H1 (cell line): ENCODE measurements around the gene TRPC1. TPM values are rescaled to one million over a fixed set of nuclear protein-coding genes. Genes with fewer than 3 reads are reported as not detected.
A peak's percentile ranks its signal among the peaks of the same experiment; 100 is the strongest.

ENCODE experiments used
- CTCF ChIA-PET: fragments of 300-600 bp; sonication (Branson Sonifier 250); formaldehyde crosslinking; loops from one replicate; lab custom pipeline; 2021; ENCODE audit not compliant: partially characterized antibody; lab: Charles Lee
- POLR2A ChIA-PET: fragments of 300-600 bp; sonication (Branson Sonifier 250); formaldehyde crosslinking; loops from one replicate; lab custom pipeline; 2021; ENCODE audit warnings: inconsistent platforms; ENCODE audit not compliant: partially characterized antibody; lab: Charles Lee
- DNase-seq, 2 experiments: peaks; one replicate each; pipeline versions ENCODE4 v3.0.0 to v3.0.0-alpha.2; 2010 to 2022; ENCODE audit warnings: low spot score in 2 of 2, low read depth in 1 of 2, mixed read lengths in 1 of 2
- FAIRE-seq: peaks from 2 replicates; lab custom pipeline; 2011; peaks lifted over from hg19 to GRCh38; lab: Jason Lieb, UNC
- H2AFZ ChIP-seq: 2 replicates; pipeline ENCODE4 v1.8.1; 2012; ENCODE audit warnings: low read length, inconsistent platforms
- H2AK5ac ChIP-seq: 2 replicates; pipeline ENCODE4 v1.6.1; 2013; ENCODE audit warnings: low read depth, low read length
- H2BK120ac ChIP-seq: replicated peaks from 2 replicates; pipeline ENCODE3; 2013; ENCODE audit warnings: low read depth, low read length, inconsistent platforms
- H2BK12ac ChIP-seq: 2 replicates; pipeline ENCODE4 v1.6.1; 2013; ENCODE audit warnings: low read depth, low read length
- H2BK15ac ChIP-seq: 2 replicates; pipeline ENCODE4 v1.6.1; 2013; ENCODE audit warnings: low read length
- H2BK20ac ChIP-seq: 2 replicates; pipeline ENCODE4 v1.6.1; 2013; ENCODE audit warnings: low read length
- H2BK5ac ChIP-seq: 2 replicates; pipeline ENCODE4 v1.6.1; 2013; ENCODE audit warnings: low read depth, low read length
- H3K14ac ChIP-seq: 2 replicates; pipeline ENCODE4 v1.6.1; 2013; ENCODE audit warnings: inconsistent platforms; ENCODE audit not compliant: insufficient read length
- H3K18ac ChIP-seq: 2 replicates; pipeline ENCODE4 v1.6.1; 2013; ENCODE audit warnings: low read length; ENCODE audit errors: extremely low read depth
- H3K23ac ChIP-seq: 2 replicates; pipeline ENCODE4 v1.6.1; 2013; ENCODE audit warnings: inconsistent platforms; ENCODE audit not compliant: insufficient read length
- H3K23me2 ChIP-seq: 2 replicates; pipeline ENCODE4 v1.6.1; 2013; ENCODE audit warnings: low read depth, low read length
- H3K27ac ChIP-seq: 2 replicates; pipeline ENCODE4 v1.6.1; 2011; ENCODE audit warnings: low read depth, low read length, inconsistent platforms
- H3K27me3 ChIP-seq, 4 experiments: replicated peaks in 1 of 4; 1 replicate in 1 of 4; 2 replicates in 3 of 4; pipeline versions ENCODE4 v1.6.1 to v1.8.1; 2011 to 2013; ENCODE audit warnings: low read length in 3 of 4, mild to moderate bottlenecking in 3 of 4, inconsistent platforms in 2 of 4, mixed read lengths in 2 of 4, moderate library complexity in 1 of 4; ENCODE audit not compliant: control insufficient read depth in 3 of 4, insufficient read depth in 3 of 4; ENCODE audit errors: extremely low read depth in 1 of 4
- H3K36me3 ChIP-seq, 4 experiments: 2 replicates each; pipeline versions ENCODE4 v1.6.1 to v1.8.1; 2011 to 2013; ENCODE audit warnings: mild to moderate bottlenecking in 4 of 4, low read length in 3 of 4, moderate library complexity in 2 of 4, control low read depth in 1 of 4, inconsistent platforms in 1 of 4; ENCODE audit not compliant: insufficient read depth in 4 of 4, control insufficient read depth in 2 of 4
- H3K4ac ChIP-seq: replicated peaks from 2 replicates; pipeline ENCODE3; 2013; ENCODE audit warnings: low read length, low read depth, mixed read lengths, inconsistent platforms; ENCODE audit not compliant: insufficient read length
- H3K4me1 ChIP-seq, 4 experiments: replicated peaks in 1 of 4; 1 replicate in 1 of 4; 2 replicates in 3 of 4; pipeline versions ENCODE4 v1.6.1 to v1.8.1; 2011 to 2013; ENCODE audit warnings: low read length in 3 of 4, inconsistent platforms in 2 of 4, mixed read lengths in 1 of 4; ENCODE audit not compliant: insufficient read depth in 4 of 4, control insufficient read depth in 3 of 4
- H3K4me2 ChIP-seq, 2 experiments: 2 replicates each; pipeline versions ENCODE4 v1.6.1 to v1.8.1; 2011 to 2013; ENCODE audit warnings: low read depth in 2 of 2, low read length in 2 of 2, control low read depth in 1 of 2, inconsistent platforms in 1 of 2, mild to moderate bottlenecking in 1 of 2; ENCODE audit not compliant: insufficient read depth in 1 of 2
- H3K4me3 ChIP-seq, 4 experiments: fragments of 200-600, 300-600 bp in 1 of 4; sonication (generic), shearing (Covaris generic), sonication (Bioruptor Twin) in 1 of 4; 2 replicates each; pipeline versions ENCODE4 v1.5.1 to v1.8.1; 2011 to 2016; ENCODE audit warnings: low read length in 4 of 4, low read depth in 3 of 4, control low read depth in 2 of 4, inconsistent platforms in 2 of 4, mild to moderate bottlenecking in 2 of 4, mixed read lengths in 1 of 4, moderate library complexity in 1 of 4; ENCODE audit not compliant: insufficient read depth in 2 of 4; ENCODE audit errors: extremely low read depth in 1 of 4
- H3K56ac ChIP-seq: replicated peaks from 2 replicates; pipeline ENCODE3; 2013; ENCODE audit warnings: low read depth, mild to moderate bottlenecking, mixed read lengths, low read length, inconsistent platforms; ENCODE audit not compliant: insufficient read length
- H3K79me1 ChIP-seq: 2 replicates; pipeline ENCODE4 v1.6.1; 2013; ENCODE audit warnings: low read depth, low read length, control low read depth
- H3K79me2 ChIP-seq, 2 experiments: 2 replicates each; pipeline versions ENCODE4 v1.6.1 to v1.8.1; 2012 to 2013; ENCODE audit warnings: low read length in 2 of 2, mild to moderate bottlenecking in 2 of 2, inconsistent platforms in 1 of 2; ENCODE audit not compliant: insufficient read depth in 2 of 2, control insufficient read depth in 1 of 2
- H3K9ac ChIP-seq, 4 experiments: replicated peaks in 1 of 4; 1 replicate in 1 of 4; 2 replicates in 3 of 4; pipeline versions ENCODE4 v1.6.1 to v1.8.1; 2011 to 2013; ENCODE audit warnings: low read depth in 3 of 4, low read length in 3 of 4, control low read depth in 2 of 4, mild to moderate bottlenecking in 2 of 4, moderate library complexity in 2 of 4, inconsistent platforms in 1 of 4; ENCODE audit errors: extremely low read depth in 1 of 4
- H3K9me3 ChIP-seq, 2 experiments: 2 replicates each; pipeline versions ENCODE4 v1.6.1 to v1.8.1; 2012 to 2013; ENCODE audit warnings: mild to moderate bottlenecking in 2 of 2, moderate library complexity in 2 of 2, control low read depth in 1 of 2, inconsistent platforms in 1 of 2, low read depth in 1 of 2, low read length in 1 of 2, mixed read lengths in 1 of 2; ENCODE audit not compliant: insufficient read depth in 2 of 2
- H4K20me1 ChIP-seq, 2 experiments: replicated peaks in 1 of 2; 2 replicates each; pipeline versions ENCODE3 to v1.8.1; 2011 to 2013; ENCODE audit warnings: inconsistent platforms in 2 of 2, low read length in 2 of 2, mild to moderate bottlenecking in 1 of 2; ENCODE audit not compliant: insufficient read depth in 2 of 2, control insufficient read depth in 1 of 2
- H4K5ac ChIP-seq: 2 replicates; pipeline ENCODE4 v1.6.1; 2013; ENCODE audit warnings: low read length, low read depth, mixed read lengths, inconsistent platforms; ENCODE audit not compliant: insufficient read length
- H4K8ac ChIP-seq: 2 replicates; pipeline ENCODE4 v1.8.0; 2013; ENCODE audit warnings: mild to moderate bottlenecking, moderate library complexity, low read length, inconsistent platforms; ENCODE audit not compliant: insufficient read depth; ENCODE audit errors: extremely low read depth
- H4K91ac ChIP-seq: replicated peaks from 2 replicates; pipeline ENCODE3; 2013; ENCODE audit warnings: low read length, mixed read lengths, inconsistent platforms; ENCODE audit not compliant: insufficient read length
- KDM5A ChIP-seq: fragments of 200-600 bp; IDR thresholded peaks from 2 replicates; pipeline ENCODE4 v1.7.1; 2012; ENCODE audit warnings: mild to moderate bottlenecking, low read length, inconsistent platforms, mixed read lengths
- MAX ChIP-seq: IDR thresholded peaks from 2 replicates; pipeline ENCODE4 v1.6.1; 2012; ENCODE audit warnings: inconsistent platforms
- RAD21 ChIP-seq, 2 experiments: IDR thresholded peaks in 1 of 2; conservative IDR thresholded peaks in 1 of 2; 2 replicates each; pipeline ENCODE4 v1.6.1; 2011; ENCODE audit warnings: low read depth in 2 of 2, low read length in 2 of 2, improper control_type of control experiment in 1 of 2, inconsistent platforms in 1 of 2, mild to moderate bottlenecking in 1 of 2, moderate library complexity in 1 of 2
- SUZ12 ChIP-seq: fragments of 200-600 bp; sonication (generic); IDR thresholded peaks from 2 replicates; pipeline ENCODE4 v1.6.1; 2012; ENCODE audit warnings: mild to moderate bottlenecking, inconsistent platforms, low read length, moderate library complexity, mixed read lengths
- TAF1 ChIP-seq: IDR thresholded peaks from 2 replicates; pipeline ENCODE4 v1.6.1; 2011; ENCODE audit warnings: mild to moderate bottlenecking, low read depth, low read length
- polyA plus RNA-seq, 7 experiments: library from polyadenylated mRNA; depleted of rRNA in 3 of 7; stranded (reverse) in 5 of 7; unstranded in 2 of 7; fragments of >200 nt in 5 of 7; fragments of 200-250 nt in 2 of 7; gene quantifications; 1 replicate in 5 of 7; 2 replicates in 1 of 7; 4 replicates in 1 of 7; pipeline versions ENCODE4 v1.2.1 to v1.2.3, GENCODE V29; 2011 to 2013; ENCODE audit warnings: missing spikeins in 2 of 7, mixed read lengths in 2 of 7
- total RNA-seq: library from RNA; stranded (reverse); fragmentation: NEBNext Ultra II Directional; extraction: Animal tissue kit (Norgen Biotek cat#: 25700); gene quantifications from 2 replicates; pipeline ENCODE4 v1.2.1, GENCODE V29; 2021

TRPC1 gene
- total and polyA plus RNA-seq, 2 of the 8 experiments (the other 6 are each of a cell fraction or from before 2014, with no cell fraction given): 22.6 to 23.1 TPM

GRCh38 chr3:142777927-142778326 lies 54.1 kb downstream of the TRPC1 start:
- Histone ChIP-seq H3K79me2 (no peaks in the 10 kb centered on the region), H2BK15ac (no peak overlapping the region), H2BK12ac (no peak overlapping the region), H3K4ac (no peak overlapping the region), H2BK5ac (no peak overlapping the region), H3K4me1 (no peaks in the 10 kb centered on the region), H3K9me3 (no peaks in the 10 kb centered on the region), H3K4me3 (no peak overlapping the region), H4K5ac (no peak overlapping the region), H2BK20ac (no peak overlapping the region), H4K20me1 (no peaks in the 10 kb centered on the region), H3K23ac (no peak overlapping the region), H2AK5ac (no peak overlapping the region), H3K18ac (no peak overlapping the region), H3K4me2 (no peak overlapping the region), H3K36me3 (no peaks in the 10 kb centered on the region), H3K56ac (peak overlapping the region; percentile 1), H3K23me2 (no peaks in the 10 kb centered on the region), H3K27me3 (peaks cover 0 to 1% (median 0%) of the 10 kb centered on the region in 4 experiments; a peak in 1 of 7 replicates), H3K14ac (no peak overlapping the region), H3K79me1 (no peaks in the 10 kb centered on the region), H3K27ac (no peak overlapping the region), H4K8ac (no peak overlapping the region), H3K9ac (no peak overlapping the region), H4K91ac (no peak overlapping the region), H2AFZ (no peak overlapping the region), H2BK120ac (no peak overlapping the region)
- POLR2A ChIA-PET: no interaction called here
- CTCF ChIA-PET: no interaction called here
- DNase-seq (no peak), FAIRE-seq (no peak)
- no peak for TF ChIP-seq KDM5A
- no peak for TF ChIP-seq MAX
- no peak for TF ChIP-seq RAD21 (IDR thresholded peaks at IDR 0.05 in 1 of 2, conservative IDR thresholded peaks at IDR 0.05 in 1 of 2; ENCODE audit: low read depth in 2 of 2, low read length in 2 of 2)
- no peak for TF ChIP-seq SUZ12
- no peak for TF ChIP-seq TAF1
